ENCODE data around the gene TMEM9. TPM values are rescaled to one million over a fixed set of nuclear protein-coding genes. Genes with fewer than 3 reads are reported as not detected.

The TMEM9 gene
- total and polyA plus RNA-seq, 2 of the 8 experiments (the other 6 are each of a cell fraction or from before 2014, with no cell fraction given), result 79.9 to 181 TPM

GRCh38 chr1:201189085-201189484 lies 34.8 kb upstream of the TMEM9 start (continued):
- no peak for TF ChIP-seq KDM4A (IDR thresholded peaks at IDR 0.05; ENCODE audit: low read depth, low read length, severe bottlenecking)
- TF ChIP-seq RXRA (IDR thresholded peaks at IDR 0.05; ENCODE audit: insufficient read depth, low read depth, low read length), result no peak
- no peak for TF ChIP-seq EGR1 (IDR thresholded peaks at IDR 0.05; ENCODE audit: borderline replicate concordance, low read depth, low read length)
- no peak for TF ChIP-seq TBP (IDR thresholded peaks at IDR 0.05; ENCODE audit: low read depth, low read length)
- TF ChIP-seq RAD21 (IDR thresholded peaks at IDR 0.05 in 1 of 2, conservative IDR thresholded peaks at IDR 0.05 in 1 of 2; ENCODE audit: low read depth in 2 of 2, low read length in 2 of 2), result no peak
